Measurements from ENCODE around the gene RXFP4. TPM values are rescaled to one million over a fixed set of nuclear protein-coding genes. Genes with fewer than 3 reads are reported as not detected.
A peak's percentile ranks its signal among the peaks of the same experiment; 100 is the strongest.

RXFP4 gene
- polyA plus RNA-seq, 1 of the 3 experiments (the other 2 are of a cell fraction): not detected

DNA sequence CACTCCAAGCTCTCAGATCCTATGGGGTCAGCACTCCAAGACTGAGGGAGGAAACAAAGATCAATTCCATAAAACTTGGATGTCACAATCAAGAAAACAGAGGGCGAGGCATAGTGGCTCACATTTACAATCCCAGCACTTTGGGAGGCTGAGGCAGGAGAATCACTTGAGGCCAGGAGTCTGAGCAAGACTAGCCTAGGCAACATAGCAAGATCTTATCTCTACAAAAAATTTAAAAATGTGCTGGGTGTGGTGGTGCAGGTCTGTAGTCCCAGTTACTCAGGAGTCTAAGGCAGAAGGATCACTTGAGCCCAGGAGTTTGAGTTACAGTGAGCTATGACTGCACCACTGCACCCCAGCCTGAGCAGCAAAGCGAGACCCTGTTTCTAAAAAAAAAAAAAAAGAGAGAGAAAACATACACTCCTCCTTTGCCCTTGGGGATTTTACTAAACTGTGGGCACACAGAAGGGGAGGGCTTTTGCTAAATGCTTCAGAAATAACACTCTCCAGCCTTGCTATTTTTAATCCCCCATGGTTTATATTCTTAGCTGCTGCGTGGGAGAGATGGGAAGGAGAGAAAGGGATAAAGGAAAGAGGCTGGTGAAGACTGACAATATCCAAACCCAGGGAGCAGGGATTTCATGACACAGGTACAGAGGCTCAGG lies 18.8 kb downstream of the RXFP4 start:
- Histone ChIP-seq H3K36me3 (replicated peaks in 1 of 2; ENCODE audit: control insufficient read depth in 1 of 2, insufficient read depth in 2 of 2, low read length in 1 of 2) (peaks cover 54 to 72% of the 10 kb centered on the region in 2 experiments), H3K27ac (ENCODE audit: low read depth in 2 of 2, low read length in 1 of 2) (peak overlapping the region in 1 of 2 experiments; percentile 23; a peak in 1 of 4 replicates), H3K4me2 (no peak overlapping the region), H3K27me3 (ENCODE audit: insufficient read depth) (no peaks in the 10 kb centered on the region), H3F3A (replicated peaks; ENCODE audit: insufficient read depth) (peaks cover 29% of the 10 kb centered on the region), H2AFZ (ENCODE audit: low read depth) (no peak overlapping the region), H4K20me1 (ENCODE audit: insufficient read depth) (peaks cover 6% of the 10 kb centered on the region; the same call in 1 of the 2 replicates), H3K4me3 (ENCODE audit: low read depth in 2 of 2, low read length in 1 of 2) (no peak overlapping the region), H3K9me3 (no peaks in the 10 kb centered on the region), H3K9ac (no peak overlapping the region; the same call in 1 of the 2 replicates), H3K9me2 (no peaks in the 10 kb centered on the region), H3K79me2 (ENCODE audit: insufficient read depth) (peaks cover 33% of the 10 kb centered on the region), H3K4me1 (ENCODE audit: control insufficient read depth in 1 of 2, insufficient read depth in 2 of 2, low read depth in 1 of 2, low read length in 1 of 2) (peaks cover 3 to 17% of the 10 kb centered on the region in 2 experiments; a peak in 2 of 4 replicates)
- TF ChIP-seq, protein P1, sequence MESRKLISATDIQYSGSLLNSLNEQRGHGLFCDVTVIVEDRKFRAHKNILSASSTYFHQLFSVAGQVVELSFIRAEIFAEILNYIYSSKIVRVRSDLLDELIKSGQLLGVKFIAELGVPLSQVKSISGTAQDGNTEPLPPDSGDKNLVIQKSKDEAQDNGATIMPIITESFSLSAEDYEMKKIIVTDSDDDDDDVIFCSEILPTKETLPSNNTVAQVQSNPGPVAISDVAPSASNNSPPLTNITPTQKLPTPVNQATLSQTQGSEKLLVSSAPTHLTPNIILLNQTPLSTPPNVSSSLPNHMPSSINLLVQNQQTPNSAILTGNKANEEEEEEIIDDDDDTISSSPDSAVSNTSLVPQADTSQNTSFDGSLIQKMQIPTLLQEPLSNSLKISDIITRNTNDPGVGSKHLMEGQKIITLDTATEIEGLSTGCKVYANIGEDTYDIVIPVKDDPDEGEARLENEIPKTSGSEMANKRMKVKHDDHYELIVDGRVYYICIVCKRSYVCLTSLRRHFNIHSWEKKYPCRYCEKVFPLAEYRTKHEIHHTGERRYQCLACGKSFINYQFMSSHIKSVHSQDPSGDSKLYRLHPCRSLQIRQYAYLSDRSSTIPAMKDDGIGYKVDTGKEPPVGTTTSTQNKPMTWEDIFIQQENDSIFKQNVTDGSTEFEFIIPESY (IDR thresholded peaks at IDR 0.05; ENCODE audit: borderline replicate concordance, low read depth): no peak
- no peak for TF ChIP-seq JUND (IDR thresholded peaks at IDR 0.05)
- no peak for TF ChIP-seq MEF2A (IDR thresholded peaks at IDR 0.05; ENCODE audit: borderline replicate concordance, low read depth)
- TF ChIP-seq ELF1 (IDR thresholded peaks at IDR 0.05): no peak
- TF ChIP-seq EP300 (IDR thresholded peaks at IDR 0.05; ENCODE audit: borderline replicate concordance in 1 of 2, low read depth in 1 of 2, low read length in 1 of 2): no peak
- no peak for TF ChIP-seq FOSL2 (IDR thresholded peaks at IDR 0.05; ENCODE audit: borderline replicate concordance, low read depth)
- TF ChIP-seq YY1 (IDR thresholded peaks at IDR 0.05; ENCODE audit: low read depth): no peak
- TF ChIP-seq MXI1 (IDR thresholded peaks at IDR 0.05; ENCODE audit: low read depth, low read length): no peak
- no peak for TF ChIP-seq FOXJ3 (CRISPR knock-in tag; IDR thresholded peaks at IDR 0.05)
- TF ChIP-seq, protein P2, sequence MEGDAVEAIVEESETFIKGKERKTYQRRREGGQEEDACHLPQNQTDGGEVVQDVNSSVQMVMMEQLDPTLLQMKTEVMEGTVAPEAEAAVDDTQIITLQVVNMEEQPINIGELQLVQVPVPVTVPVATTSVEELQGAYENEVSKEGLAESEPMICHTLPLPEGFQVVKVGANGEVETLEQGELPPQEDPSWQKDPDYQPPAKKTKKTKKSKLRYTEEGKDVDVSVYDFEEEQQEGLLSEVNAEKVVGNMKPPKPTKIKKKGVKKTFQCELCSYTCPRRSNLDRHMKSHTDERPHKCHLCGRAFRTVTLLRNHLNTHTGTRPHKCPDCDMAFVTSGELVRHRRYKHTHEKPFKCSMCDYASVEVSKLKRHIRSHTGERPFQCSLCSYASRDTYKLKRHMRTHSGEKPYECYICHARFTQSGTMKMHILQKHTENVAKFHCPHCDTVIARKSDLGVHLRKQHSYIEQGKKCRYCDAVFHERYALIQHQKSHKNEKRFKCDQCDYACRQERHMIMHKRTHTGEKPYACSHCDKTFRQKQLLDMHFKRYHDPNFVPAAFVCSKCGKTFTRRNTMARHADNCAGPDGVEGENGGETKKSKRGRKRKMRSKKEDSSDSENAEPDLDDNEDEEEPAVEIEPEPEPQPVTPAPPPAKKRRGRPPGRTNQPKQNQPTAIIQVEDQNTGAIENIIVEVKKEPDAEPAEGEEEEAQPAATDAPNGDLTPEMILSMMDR (IDR thresholded peaks at IDR 0.05): no peak
- no peak for TF ChIP-seq TAF1 (IDR thresholded peaks at IDR 0.05; ENCODE audit: borderline replicate concordance, low read depth, low read length)
- CTCF ChIA-PET: interaction anchor here (1.0 to 1.4 kb wide), 3 partner anchors 14 to 30 kb away, joined by 3 to 4 read pairs (median 3); no protein-coding TSS in a partner anchor
- POLR2A ChIA-PET: no interaction called here
- no peak for DNase-seq
- 94% methylated on average over 3 of the region's 3 CpGs for WGBS (ENCODE audit: low lambda C conversion rate)

DNA sequence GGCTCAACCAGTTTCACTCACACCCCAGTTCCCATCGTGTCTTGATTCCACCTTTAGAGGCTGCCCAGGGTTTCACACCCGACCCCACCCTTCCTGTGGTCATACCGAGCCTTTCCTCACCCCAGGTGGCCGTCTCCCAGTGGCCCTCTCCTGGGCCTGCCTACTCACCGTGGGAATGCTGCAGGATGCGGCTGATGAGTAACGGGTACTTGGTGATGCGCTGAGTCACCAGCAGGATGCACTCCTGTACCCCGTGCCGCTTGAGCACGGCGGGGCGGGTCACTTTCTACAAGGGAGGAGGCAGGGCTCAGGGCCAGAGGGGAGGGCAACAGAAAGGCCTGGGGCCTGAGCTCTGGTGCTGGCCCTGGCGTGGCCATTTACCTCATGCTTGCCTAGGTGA lies 20.5 kb downstream of the RXFP4 start:
- no peaks in the 10 kb centered on the region for H3K9me3 ChIP-seq
- H3K9me2 ChIP-seq: no peaks in the 10 kb centered on the region
- H3K4me3 ChIP-seq (ENCODE audit: low read depth in 2 of 2, low read length in 1 of 2): no peak overlapping the region
- no peak for DNase-seq
- peak overlapping the region; percentile 31; the same call in 1 of the 2 replicates for H3K4me2 ChIP-seq
- no peaks in the 10 kb centered on the region for H3K27me3 ChIP-seq (ENCODE audit: insufficient read depth)
- H3K27ac ChIP-seq (ENCODE audit: low read depth in 2 of 2, low read length in 1 of 2): peak overlapping the region in 1 of 2 experiments; percentile 79; a peak in 2 of 4 replicates
- H4K20me1 ChIP-seq (ENCODE audit: insufficient read depth): peaks cover 15% of the 10 kb centered on the region; the same call in 1 of the 2 replicates
- peaks cover 38% of the 10 kb centered on the region for H3K79me2 ChIP-seq (ENCODE audit: insufficient read depth)
- H2AFZ ChIP-seq (ENCODE audit: low read depth): no peak overlapping the region
- peaks cover 3 to 17% of the 10 kb centered on the region in 2 experiments; a peak in 2 of 4 replicates for H3K4me1 ChIP-seq (ENCODE audit: control insufficient read depth in 1 of 2, insufficient read depth in 2 of 2, low read depth in 1 of 2, low read length in 1 of 2)
- H3F3A ChIP-seq (replicated peaks; ENCODE audit: insufficient read depth): peaks cover 26% of the 10 kb centered on the region
- peaks cover 60 to 62% of the 10 kb centered on the region in 2 experiments for H3K36me3 ChIP-seq (replicated peaks in 1 of 2; ENCODE audit: control insufficient read depth in 1 of 2, insufficient read depth in 2 of 2, low read length in 1 of 2)
- H3K9ac ChIP-seq: peak overlapping the region; percentile 59
- CTCF ChIA-PET: interaction anchor here (1.4 kb wide), 1 partner anchor 24 kb away, joined by 7 read pairs; no protein-coding TSS in a partner anchor
- POLR2A ChIA-PET: no interaction called here
- 3% methylated on average over 14 of the region's 14 CpGs for WGBS (ENCODE audit: low lambda C conversion rate)
- TF ChIP-seq RXRA (IDR thresholded peaks at IDR 0.05; ENCODE audit: borderline replicate concordance, low read depth): peak; percentile 29; the same call in 1 of the 2 replicates
- TF ChIP-seq, protein P3, sequence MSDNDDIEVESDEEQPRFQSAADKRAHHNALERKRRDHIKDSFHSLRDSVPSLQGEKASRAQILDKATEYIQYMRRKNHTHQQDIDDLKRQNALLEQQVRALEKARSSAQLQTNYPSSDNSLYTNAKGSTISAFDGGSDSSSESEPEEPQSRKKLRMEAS (IDR thresholded peaks at IDR 0.05; ENCODE audit: low read depth): peak; percentile 73; the same call in 1 of the 2 replicates
- peak; percentile 63; the same call in 1 of the 2 replicates for TF ChIP-seq TCF12 (IDR thresholded peaks at IDR 0.05)
- TF ChIP-seq, protein P2 (IDR thresholded peaks at IDR 0.05): peak; percentile 55
- no peak for TF ChIP-seq YY1 (IDR thresholded peaks at IDR 0.05; ENCODE audit: low read depth)
- peak; percentile 66 for TF ChIP-seq JUND (IDR thresholded peaks at IDR 0.05)
- TF ChIP-seq NFIC (IDR thresholded peaks at IDR 0.05; ENCODE audit: borderline replicate concordance): peak; percentile 74; the same call in 1 of the 2 replicates
- no peak for TF ChIP-seq EZH2phosphoT487 (IDR thresholded peaks at IDR 0.05; ENCODE audit: borderline replicate concordance, low read depth)
- peak; percentile 68; the same call in 1 of the 2 replicates for TF ChIP-seq SIN3A (IDR thresholded peaks at IDR 0.05; ENCODE audit: borderline replicate concordance, low read depth, low read length)
- TF ChIP-seq CHD2 (IDR thresholded peaks at IDR 0.05; ENCODE audit: low read length, partially characterized antibody): no peak
- TF ChIP-seq FOSL2 (IDR thresholded peaks at IDR 0.05; ENCODE audit: borderline replicate concordance, low read depth): peak; percentile 90; the same call in 1 of the 2 replicates
